HFFc6 (cell line): ENCODE data around the gene NLRP3. TPM values are rescaled to one million over a fixed set of nuclear protein-coding genes. Genes with fewer than 3 reads are reported as not detected.
A peak's percentile ranks its signal among the peaks of the same experiment; 100 is the strongest.
"Not testable (repeated sequence)": the region's sequence is repeated elsewhere in the genome, so short reads cannot be mapped to it uniquely, and the experiment has no call there.

Experiments used
- DNase-seq: peaks from one replicate; pipeline ENCODE4 v3.0.0-alpha.2; 2018
- H3K27ac Mint-ChIP-seq: 2 replicates; pipeline ENCODE4 v1.8.0; 2020; ENCODE audit warnings: mild to moderate bottlenecking, mixed read lengths
- H3K27me3 Mint-ChIP-seq: 2 replicates; pipeline ENCODE4 v1.8.0; 2021; ENCODE audit warnings: mild to moderate bottlenecking, moderate library complexity, mixed read lengths; ENCODE audit not compliant: insufficient read depth
- H3K36me3 Mint-ChIP-seq: 2 replicates; pipeline ENCODE4 v1.8.0; 2021; ENCODE audit warnings: low read depth, mixed read lengths
- H3K4me1 Mint-ChIP-seq: 2 replicates; pipeline ENCODE4 v1.8.0; 2020; ENCODE audit warnings: low read depth, mixed read lengths
- H3K4me3 Mint-ChIP-seq: 2 replicates; pipeline ENCODE4 v1.8.0; 2020; ENCODE audit warnings: mild to moderate bottlenecking, moderate library complexity, mixed read lengths
- H3K9me3 Mint-ChIP-seq: 2 replicates; pipeline ENCODE4 v1.8.0; 2020; ENCODE audit warnings: mild to moderate bottlenecking, mixed read lengths
- CTCF ChIP-seq: fragments of 200-600 bp; sonication (generic); IDR thresholded peaks from 2 replicates; pipeline ENCODE4 v1.5.0; 2021; ENCODE audit warnings: antibody characterized with exemption, mild to moderate bottlenecking
- total RNA-seq, 6 experiments: library from RNA; stranded (reverse); fragmentation: NEBNext Ultra II Directional; extraction: Animal tissue kit (Norgen Biotek cat#: 25700); gene quantifications; 2 replicates in 1 of 6; 3 replicates in 5 of 6; pipeline ENCODE4 v1.2.3, GENCODE V29; 2021

Gene NLRP3
- total RNA-seq, 6 experiments from 2014 or later = 0.33 to 5.2 (median 4.3) TPM

- H3K4me1 Mint-ChIP-seq = peaks cover 53% of the 10 kb centered on the region
- peak overlapping the region; percentile 41; the same call in 1 of the 2 replicates for H3K27ac Mint-ChIP-seq
- H3K4me3 Mint-ChIP-seq = no peak overlapping the region; the same call in 1 of the 2 replicates
- no peaks in the 10 kb centered on the region for H3K9me3 Mint-ChIP-seq
- peaks cover 5% of the 10 kb centered on the region for H3K27me3 Mint-ChIP-seq
- no peak for TF ChIP-seq CTCF
- H3K36me3 Mint-ChIP-seq = no peaks in the 10 kb centered on the region
- DNase-seq = no peak
Measured at GRCh38 chr1:247387096-247387495, 28.9 kb upstream of the NLRP3 start.

GRCh38 chr1:247387565-247387964 is 28.4 kb upstream of the NLRP3 start:
- Mint-ChIP-seq H3K9me3 (no peaks in the 10 kb centered on the region), H3K4me1 (peaks cover 53% of the 10 kb centered on the region), H3K36me3 (no peaks in the 10 kb centered on the region), H3K27me3 (peaks cover 5% of the 10 kb centered on the region), H3K27ac (peak overlapping the region; percentile 17; the same call in 1 of the 2 replicates), H3K4me3 (no peak overlapping the region; the same call in 1 of the 2 replicates)
- DNase-seq = no peak
- no peak for TF ChIP-seq CTCF

- Mint-ChIP-seq H3K27me3 (no peaks in the 10 kb centered on the region; the same call in 1 of the 2 replicates), H3K4me1 (peaks cover 31% of the 10 kb centered on the region), H3K9me3 (no peaks in the 10 kb centered on the region), H3K36me3 (no peaks in the 10 kb centered on the region), H3K4me3 (peak overlapping the region; percentile 82), H3K27ac (peak overlapping the region; percentile 74)
- TF ChIP-seq CTCF = peak; percentile 92
- peak; percentile 51 for DNase-seq
Measured at GRCh38 chr1:247390116-247390791, 25.7 kb upstream of the NLRP3 start.

- no peak overlapping the region for H3K4me3 Mint-ChIP-seq
- no peak for DNase-seq
- H3K4me1 Mint-ChIP-seq = peaks cover 26% of the 10 kb centered on the region
- no peak overlapping the region for H3K27ac Mint-ChIP-seq
- H3K9me3 Mint-ChIP-seq = no peaks in the 10 kb centered on the region
- TF ChIP-seq CTCF = no peak
- H3K36me3 Mint-ChIP-seq = no peaks in the 10 kb centered on the region
- no peaks in the 10 kb centered on the region; the same call in 1 of the 2 replicates for H3K27me3 Mint-ChIP-seq
Measured at GRCh38 chr1:247390996-247391395, 25.0 kb upstream of the NLRP3 start.

GRCh38 chr1:247392088-247392487 is 23.9 kb upstream of the NLRP3 start:
- no peak overlapping the region for H3K27ac Mint-ChIP-seq
- H3K4me1 Mint-ChIP-seq = peaks cover 16% of the 10 kb centered on the region
- H3K36me3 Mint-ChIP-seq = no peaks in the 10 kb centered on the region
- no peak for TF ChIP-seq CTCF
- no peaks in the 10 kb centered on the region for H3K9me3 Mint-ChIP-seq
- H3K27me3 Mint-ChIP-seq = no peaks in the 10 kb centered on the region; the same call in 1 of the 2 replicates
- H3K4me3 Mint-ChIP-seq = no peak overlapping the region
- DNase-seq = no peak

- H3K4me1 Mint-ChIP-seq, H3K27ac Mint-ChIP-seq, H3K36me3 Mint-ChIP-seq, H3K4me3 Mint-ChIP-seq, DNase-seq, H3K9me3 Mint-ChIP-seq, H3K27me3 Mint-ChIP-seq: not testable (repeated sequence)
Measured at GRCh38 chr1:247395075-247395474, 20.9 kb upstream of the NLRP3 start.
